HepG2 (cell line): Measurements from ENCODE around the gene RASGRF1. TPM values are rescaled to one million over a fixed set of nuclear protein-coding genes. Genes with fewer than 3 reads are reported as not detected.

Experiments
- ATAC-seq: fragments of 200-7000 bp; cut with Tn5 transposase; 3 replicates; pipeline ENCODE4 v1.9.1; 2020; ENCODE audit warnings: mild to moderate bottlenecking, moderate library complexity
- BruUV-seq: library from RNA; stranded (reverse); fragments of 400-500 nt; replicated peaks from 2 replicates; lab custom pipeline; 2021; lab: Mats Ljungman, UMichigan
- CTCF ChIA-PET: fragments of 300-600 bp; formaldehyde crosslinking; extraction: SDS; loops from one replicate; lab custom pipeline; 2021; ENCODE audit warnings: low total read pairs, inconsistent platforms, low intra/inter-chr PET ratio; lab: Yijun Ruan, JAX
- POLR2A ChIA-PET: fragments of 350-600 bp; sonication (Branson Sonifier 250); formaldehyde crosslinking; loops from one replicate; lab custom pipeline; 2020; ENCODE audit warnings: antibody characterized with exemption, inconsistent platforms; lab: Yijun Ruan, JAX
- DNase-seq: peaks from one replicate; pipeline ENCODE4 v3.0.0-alpha.2; 2015; ENCODE audit warnings: low spot score
- FAIRE-seq: peaks from 3 replicates; lab custom pipeline; 2011; peaks lifted over from hg19 to GRCh38; lab: Jason Lieb, UNC
- H2AFZ ChIP-seq: one replicate; pipeline ENCODE4 v1.6.1; 2011; ENCODE audit warnings: low read length, inconsistent platforms
- H3K27ac ChIP-seq: fragments of 300-600 bp; 3 replicates; pipeline ENCODE4 v1.8.0; 2011; ENCODE audit warnings: mixed run types, mild to moderate bottlenecking, mixed read lengths, low read length, inconsistent platforms; ENCODE audit not compliant: insufficient read depth; ENCODE audit errors: extremely low read length
- H3K27me3 ChIP-seq, 2 experiments: fragments of 200-600 bp in 1 of 2; 2 replicates in 1 of 2; 3 replicates in 1 of 2; pipeline versions ENCODE4 v1.6.0 to v1.8.0; 2011; ENCODE audit warnings: low read length in 2 of 2, mild to moderate bottlenecking in 2 of 2, moderate library complexity in 2 of 2, inconsistent platforms in 1 of 2; ENCODE audit not compliant: insufficient read depth in 2 of 2, control insufficient read depth in 1 of 2
- H3K36me3 ChIP-seq, 2 experiments: fragments of 200-600 bp in 1 of 2; replicated peaks in 1 of 2; 2 replicates in 1 of 2; 3 replicates in 1 of 2; pipeline versions ENCODE4 v1.5.1 to v1.8.0; 2011; ENCODE audit warnings: low read length in 2 of 2, inconsistent platforms in 1 of 2; ENCODE audit not compliant: insufficient read depth in 2 of 2, control insufficient read depth in 1 of 2
- H3K4me1 ChIP-seq: 2 replicates; pipeline ENCODE4 v1.5.1; 2012; ENCODE audit warnings: low read length, inconsistent platforms; ENCODE audit not compliant: insufficient read depth
- H3K4me2 ChIP-seq: 2 replicates; pipeline ENCODE4 v1.6.0; 2011; ENCODE audit warnings: low read depth, low read length, inconsistent platforms
- H3K4me3 ChIP-seq, 3 experiments: fragments of 200-600 bp in 1 of 3; sonication (generic), shearing (Covaris generic) in 1 of 3; replicated peaks in 1 of 3; 2 replicates each; pipeline ENCODE4 v1.5.1; 2011 to 2016; ENCODE audit warnings: low read length in 3 of 3, inconsistent platforms in 2 of 3, low read depth in 2 of 3, mild to moderate bottlenecking in 2 of 3, control low read depth in 1 of 3, mixed read lengths in 1 of 3; ENCODE audit not compliant: insufficient read depth in 1 of 3
- H3K79me2 ChIP-seq: one replicate; pipeline ENCODE4 v1.6.1; 2011; ENCODE audit warnings: low read length, inconsistent platforms; ENCODE audit not compliant: insufficient read depth
- H3K9ac ChIP-seq: 2 replicates; pipeline ENCODE4 v1.6.0; 2011; ENCODE audit warnings: mild to moderate bottlenecking, low read depth, low read length, inconsistent platforms; ENCODE audit not compliant: insufficient read depth
- H3K9me3 ChIP-seq: 2 replicates; pipeline ENCODE4 v1.5.1; 2012; ENCODE audit warnings: mild to moderate bottlenecking, low read length
- H4K20me1 ChIP-seq: 2 replicates; pipeline ENCODE4 v1.6.0; 2011; ENCODE audit warnings: inconsistent platforms, mild to moderate bottlenecking, low read length, moderate library complexity; ENCODE audit not compliant: insufficient read depth
- AHR ChIP-seq: IDR thresholded peaks from 2 replicates; pipeline ENCODE4 v1.6.1; 2018; ENCODE audit warnings: missing genetic modification reagents, missing compliant biosample characterization
- ATF7-NPFF ChIP-seq: sonication (generic); formaldehyde crosslinking; IDR thresholded peaks from 2 replicates; pipeline ENCODE4 v1.8.1; 2023; ENCODE audit warnings: mild to moderate bottlenecking, low read depth, missing genetic modification reagents, moderate library complexity
- BRD4 ChIP-seq: sonication (generic); formaldehyde crosslinking; IDR thresholded peaks from 2 replicates; pipeline ENCODE4 v1.4.0; 2020; ENCODE audit warnings: missing genetic modification reagents
- DNMT3B ChIP-seq: conservative IDR thresholded peaks from 2 replicates; pipeline ENCODE4 v1.6.1; 2016; ENCODE audit warnings: missing biosample characterization, control low read depth
- DPF2 ChIP-seq: sonication (generic); formaldehyde crosslinking; IDR thresholded peaks from 2 replicates; pipeline ENCODE4 v1.4.0; 2020; ENCODE audit warnings: mild to moderate bottlenecking, low read depth, missing genetic modification reagents, borderline replicate concordance
- ELF4 ChIP-seq: sonication (generic); formaldehyde crosslinking; IDR thresholded peaks from 2 replicates; pipeline ENCODE4 v1.5.0; 2020; ENCODE audit warnings: missing genetic modification reagents, mild to moderate bottlenecking, moderate library complexity, borderline replicate concordance
- KDM1A ChIP-seq: IDR thresholded peaks from 2 replicates; pipeline ENCODE4 v1.6.1; 2016; ENCODE audit warnings: missing compliant biosample characterization
- PPARG ChIP-seq: conservative IDR thresholded peaks from 2 replicates; pipeline ENCODE4 v1.6.1; 2016; ENCODE audit warnings: missing biosample characterization, missing genetic modification reagents
- REPIN1 ChIP-seq: sonication (generic); formaldehyde crosslinking; IDR thresholded peaks from 2 replicates; pipeline ENCODE4 v1.8.0; 2022; ENCODE audit warnings: missing genetic modification reagents, low read depth, mild to moderate bottlenecking, borderline replicate concordance
- ZNF460 ChIP-seq: sonication (generic); formaldehyde crosslinking; IDR thresholded peaks from 2 replicates; pipeline ENCODE4 v1.5.1; 2020; ENCODE audit warnings: missing genetic modification reagents, mild to moderate bottlenecking, borderline replicate concordance
- ZNF607 ChIP-seq: sonication (generic); formaldehyde crosslinking; IDR thresholded peaks from 2 replicates; pipeline ENCODE4 v1.5.1; 2020; ENCODE audit warnings: missing genetic modification reagents, mild to moderate bottlenecking, borderline replicate concordance
- WGBS: methylation state at CpG from one replicate; pipeline ENCODE4 v1.1.6; 2017; ENCODE audit warnings: low lambda C conversion rate; 5-methylcytosine and 5-hydroxymethylcytosine counted together
- in situ Hi-C: cut with HindIII; loops from 2 replicates; pipeline ENCODE4 v1.10.0; 2017; ENCODE audit warnings: low pct_unique_long_range_greater_than_20kb; ENCODE audit not compliant: extremely low pct_ligation_motif_present
- intact Hi-C: fragments of 100-400 bp; cut with micrococcal nuclease; formaldehyde crosslinking; loops from one replicate; pipeline ENCODE4 v1.10.0; 2022; ENCODE audit not compliant: unreplicated experiment
- polyA plus RNA-seq, 8 experiments: library from polyadenylated mRNA; depleted of rRNA in 3 of 8; stranded (reverse) in 7 of 8; unstranded in 1 of 8; fragments of >200 nt; fragmentation: Illumina TruSeq in 4 of 8; extraction: Trizol in 4 of 8; gene quantifications; 2 replicates each; pipeline versions ENCODE4 v1.2.1 to v1.2.3, GENCODE V29; 2011 to 2016; ENCODE audit warnings: low read depth in 4 of 8, missing spikeins in 1 of 8, mixed read lengths in 1 of 8; ENCODE audit not compliant: insufficient read depth in 1 of 8
- total RNA-seq, 5 experiments: library from RNA; depleted of rRNA; stranded (reverse); fragments of >200 nt; fragmentation: Illumina TruSeq; extraction: Trizol; gene quantifications; 2 replicates each; pipeline ENCODE4 v1.2.3, GENCODE V29; 2016; ENCODE audit warnings: low read depth in 1 of 5
- TF ChIP-seq, protein P1 (sequence below): sonication (generic); formaldehyde crosslinking; IDR thresholded peaks from 2 replicates; pipeline ENCODE4 v1.8.0; 2022; ENCODE audit warnings: mild to moderate bottlenecking, missing genetic modification reagents, moderate library complexity
- TF ChIP-seq, protein P2 (sequence below): sonication (generic); formaldehyde crosslinking; IDR thresholded peaks from 2 replicates; pipeline ENCODE4 v1.9.0; 2021; ENCODE audit warnings: missing genetic modification reagents, mild to moderate bottlenecking, borderline replicate concordance
- TF ChIP-seq, protein P3 (sequence below): IDR thresholded peaks from 2 replicates; pipeline ENCODE4 v1.6.1; 2016; ENCODE audit warnings: missing biosample characterization, missing genetic modification reagents, low read depth
- TF ChIP-seq, protein P4 (sequence below): IDR thresholded peaks from 2 replicates; pipeline ENCODE4 v1.6.1; 2016; ENCODE audit warnings: missing compliant biosample characterization, missing genetic modification reagents, borderline replicate concordance

The RASGRF1 gene
- total and polyA plus RNA-seq, 2 of the 13 experiments (the other 11 are each of a cell fraction or from before 2014, with no cell fraction given), result 0.55 to 3.0 TPM

DNA sequence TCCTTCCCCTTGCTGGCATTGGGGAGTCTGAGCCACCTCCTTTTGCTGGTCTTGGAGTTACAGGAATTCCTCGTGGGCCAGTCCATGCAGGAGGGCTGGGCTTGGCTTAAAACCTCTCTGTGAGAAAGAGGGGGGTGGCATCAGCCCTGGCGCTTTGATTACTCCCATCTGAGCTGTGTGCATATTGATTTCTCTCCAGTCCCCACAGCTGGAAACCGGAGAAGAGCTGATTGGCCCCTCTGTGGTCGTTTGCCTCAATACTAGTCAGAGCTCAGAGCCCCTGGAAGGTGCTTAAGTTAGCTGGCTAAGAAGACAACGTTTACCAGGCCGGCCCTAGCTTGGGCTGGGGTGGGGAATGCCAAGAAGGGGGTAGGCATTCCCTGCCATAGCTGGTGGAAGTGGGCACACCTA is 4.0 kb upstream of the RASGRF1 start (continued):
- TF ChIP-seq, protein P1, sequence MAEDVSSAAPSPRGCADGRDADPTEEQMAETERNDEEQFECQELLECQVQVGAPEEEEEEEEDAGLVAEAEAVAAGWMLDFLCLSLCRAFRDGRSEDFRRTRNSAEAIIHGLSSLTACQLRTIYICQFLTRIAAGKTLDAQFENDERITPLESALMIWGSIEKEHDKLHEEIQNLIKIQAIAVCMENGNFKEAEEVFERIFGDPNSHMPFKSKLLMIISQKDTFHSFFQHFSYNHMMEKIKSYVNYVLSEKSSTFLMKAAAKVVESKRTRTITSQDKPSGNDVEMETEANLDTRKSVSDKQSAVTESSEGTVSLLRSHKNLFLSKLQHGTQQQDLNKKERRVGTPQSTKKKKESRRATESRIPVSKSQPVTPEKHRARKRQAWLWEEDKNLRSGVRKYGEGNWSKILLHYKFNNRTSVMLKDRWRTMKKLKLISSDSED, result no peak
- TF ChIP-seq AHR (CRISPR knock-in tag) (no peak), KDM1A (no peak)
- TF ChIP-seq, all 625 proteins: peak for 0

DNA sequence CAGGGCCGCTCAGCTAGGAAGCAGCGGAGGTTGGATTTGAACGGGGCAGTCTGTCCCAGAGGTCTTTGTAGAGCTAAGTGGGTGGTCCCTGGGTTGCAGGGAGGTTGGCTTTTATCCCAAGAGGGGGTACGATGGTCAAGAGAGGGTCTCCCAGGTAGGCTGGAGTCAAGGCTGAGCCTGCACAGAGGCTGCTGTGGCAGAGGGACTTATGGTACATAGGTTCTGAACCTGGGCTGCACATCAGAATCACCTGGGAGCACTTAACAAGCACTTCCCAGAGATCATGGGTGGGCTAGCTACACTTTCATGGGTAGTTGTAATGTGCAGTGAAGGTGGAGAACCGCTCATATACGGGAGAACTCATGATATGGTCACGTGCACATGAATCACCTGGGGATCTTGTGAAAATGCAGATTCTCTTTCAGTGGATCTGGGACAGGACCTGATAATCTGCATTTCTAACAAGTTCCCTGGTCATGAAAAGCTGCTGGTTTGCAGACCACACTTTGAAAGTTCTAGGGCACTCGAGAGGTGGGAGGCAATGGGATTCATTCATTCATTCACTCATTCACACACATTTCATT is 2.9 kb upstream of the RASGRF1 start:
- peaks cover 0 to 42% of the 10 kb centered on the region in 2 experiments for H3K27me3 ChIP-seq
- H2AFZ ChIP-seq, result no peak overlapping the region
- H3K4me1 ChIP-seq, result peaks cover 10% of the 10 kb centered on the region; the same call in 1 of the 2 replicates
- in situ Hi-C loops (no loop called here), intact Hi-C loops (no loop called here)
- no TSS peak for BruUV-seq
- no peaks in the 10 kb centered on the region; the same call in 1 of the 2 replicates for H4K20me1 ChIP-seq
- no peak overlapping the region for H3K4me2 ChIP-seq
- H3K4me3 ChIP-seq, result no peak overlapping the region
- H3K9me3 ChIP-seq, result no peaks in the 10 kb centered on the region
- ChIA-PET POLR2A (no interaction called here), CTCF (no interaction called here)
- 31% methylated on average over 8 of the region's 8 CpGs for WGBS
- FAIRE-seq (no peak), DNase-seq (no peak), ATAC-seq (no peak)
- TF ChIP-seq BRD4 (CRISPR knock-in tag), result no peak
- TF ChIP-seq ZNF607 (CRISPR knock-in tag), result no peak
- no peak for TF ChIP-seq DPF2 (CRISPR knock-in tag)
- no peak for TF ChIP-seq DNMT3B (CRISPR knock-in tag)
- TF ChIP-seq REPIN1 (CRISPR knock-in tag), result no peak
- no peak for TF ChIP-seq ELF4 (CRISPR knock-in tag)
- TF ChIP-seq, protein P2, sequence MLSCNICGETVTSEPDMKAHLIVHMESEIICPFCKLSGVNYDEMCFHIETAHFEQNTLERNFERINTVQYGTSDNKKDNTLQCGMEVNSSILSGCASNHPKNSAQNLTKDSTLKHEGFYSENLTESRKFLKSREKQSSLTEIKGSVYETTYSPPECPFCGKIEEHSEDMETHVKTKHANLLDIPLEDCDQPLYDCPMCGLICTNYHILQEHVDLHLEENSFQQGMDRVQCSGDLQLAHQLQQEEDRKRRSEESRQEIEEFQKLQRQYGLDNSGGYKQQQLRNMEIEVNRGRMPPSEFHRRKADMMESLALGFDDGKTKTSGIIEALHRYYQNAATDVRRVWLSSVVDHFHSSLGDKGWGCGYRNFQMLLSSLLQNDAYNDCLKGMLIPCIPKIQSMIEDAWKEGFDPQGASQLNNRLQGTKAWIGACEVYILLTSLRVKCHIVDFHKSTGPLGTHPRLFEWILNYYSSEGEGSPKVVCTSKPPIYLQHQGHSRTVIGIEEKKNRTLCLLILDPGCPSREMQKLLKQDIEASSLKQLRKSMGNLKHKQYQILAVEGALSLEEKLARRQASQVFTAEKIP (CRISPR knock-in tag), result no peak
- no peak for TF ChIP-seq PPARG (CRISPR knock-in tag)
- TF ChIP-seq, protein P3, sequence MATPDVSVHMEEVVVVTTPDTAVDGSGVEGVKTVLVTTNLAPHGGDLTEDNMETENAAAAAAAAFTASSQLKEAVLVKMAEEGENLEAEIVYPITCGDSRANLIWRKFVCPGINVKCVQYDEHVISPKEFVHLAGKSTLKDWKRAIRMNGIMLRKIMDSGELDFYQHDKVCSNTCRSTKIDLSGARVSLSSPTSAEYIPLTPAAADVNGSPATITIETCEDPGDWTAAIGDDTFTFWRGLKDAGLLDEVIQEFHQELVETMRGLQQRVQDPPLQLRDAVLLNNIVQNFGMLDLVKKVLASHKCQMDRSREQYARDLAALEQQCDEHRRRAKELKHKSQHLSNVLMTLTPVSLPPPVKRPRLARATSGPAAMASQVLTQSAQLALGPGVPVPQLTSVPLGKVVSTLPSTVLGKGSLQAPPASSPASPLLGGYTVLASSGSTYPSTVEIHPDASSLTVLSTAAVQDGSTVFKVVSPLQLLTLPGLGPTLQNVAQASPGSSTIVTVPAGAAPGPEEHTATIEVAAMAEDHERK (CRISPR knock-in tag), result no peak
- no peak for TF ChIP-seq ZNF460 (CRISPR knock-in tag)
- TF ChIP-seq, protein P4, sequence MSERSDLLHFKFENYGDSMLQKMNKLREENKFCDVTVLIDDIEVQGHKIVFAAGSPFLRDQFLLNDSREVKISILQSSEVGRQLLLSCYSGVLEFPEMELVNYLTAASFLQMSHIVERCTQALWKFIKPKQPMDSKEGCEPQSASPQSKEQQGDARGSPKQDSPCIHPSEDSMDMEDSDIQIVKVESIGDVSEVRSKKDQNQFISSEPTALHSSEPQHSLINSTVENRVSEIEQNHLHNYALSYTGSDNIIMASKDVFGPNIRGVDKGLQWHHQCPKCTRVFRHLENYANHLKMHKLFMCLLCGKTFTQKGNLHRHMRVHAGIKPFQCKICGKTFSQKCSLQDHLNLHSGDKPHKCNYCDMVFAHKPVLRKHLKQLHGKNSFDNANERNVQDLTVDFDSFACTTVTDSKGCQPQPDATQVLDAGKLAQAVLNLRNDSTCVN, result no peak
- TF ChIP-seq ATF7-NPFF (CRISPR knock-in tag), result no peak
- no peaks in the 10 kb centered on the region for H3K36me3 ChIP-seq
- no peak overlapping the region for H3K27ac ChIP-seq
- no peak overlapping the region for H3K9ac ChIP-seq
- no peaks in the 10 kb centered on the region for H3K79me2 ChIP-seq
